Liver (tissue), 9 donors: ENCODE results near the gene ITGA11. TPM values are rescaled to one million over a fixed set of nuclear protein-coding genes. Genes with fewer than 3 reads are reported as not detected.

Experiments
- DNase-seq: peaks from one replicate; pipeline ENCODE4 v3.0.0-alpha.2; 2017; ENCODE audit warnings: low spot score
- H3K27ac ChIP-seq, 2 donors: one replicate each; pipeline ENCODE4 v1.7.0; 2013; ENCODE audit warnings: inconsistent platforms in 2 of 2, low read length in 2 of 2, control low read depth in 1 of 2, low read depth in 1 of 2, mild to moderate bottlenecking in 1 of 2
- H3K27me3 ChIP-seq, 4 donors: one replicate each; pipeline versions ENCODE4 v1.6.1 to v1.7.0; 2013; ENCODE audit warnings: low read length in 3 of 4, inconsistent platforms in 1 of 4, mild to moderate bottlenecking in 1 of 4, moderate library complexity in 1 of 4; ENCODE audit not compliant: control insufficient read depth in 4 of 4, insufficient read depth in 4 of 4
- H3K36me3 ChIP-seq, 4 donors: one replicate each; pipeline versions ENCODE4 v1.6.1 to v1.7.0; 2013; ENCODE audit warnings: low read length in 3 of 4, mild to moderate bottlenecking in 3 of 4, low read depth in 1 of 4, moderate library complexity in 1 of 4; ENCODE audit not compliant: control insufficient read depth in 4 of 4, insufficient read depth in 3 of 4
- H3K4me1 ChIP-seq, 4 donors: one replicate each; pipeline versions ENCODE4 v1.6.1 to v1.7.0; 2013; ENCODE audit warnings: low read length in 3 of 4, mild to moderate bottlenecking in 3 of 4, moderate library complexity in 1 of 4; ENCODE audit not compliant: control insufficient read depth in 4 of 4, insufficient read depth in 4 of 4
- H3K4me3 ChIP-seq, 3 donors: one replicate each; pipeline versions ENCODE4 v1.6.1 to v1.7.0; 2013; ENCODE audit warnings: low read length in 3 of 3, control low read depth in 1 of 3, low read depth in 1 of 3, mild to moderate bottlenecking in 1 of 3
- H3K9ac ChIP-seq, 2 donors: one replicate each; pipeline ENCODE4 v1.7.0; 2013; ENCODE audit warnings: low read length in 2 of 2, mild to moderate bottlenecking in 2 of 2, moderate library complexity in 2 of 2, control low read depth in 1 of 2, low read depth in 1 of 2
- H3K9me3 ChIP-seq, 4 donors: one replicate each; pipeline versions ENCODE4 v1.6.1 to v1.7.0; 2013; ENCODE audit warnings: low read length in 3 of 4; ENCODE audit not compliant: control insufficient read depth in 4 of 4
- EGR1 ChIP-seq, 2 donors: IDR thresholded peaks; 2 replicates each; pipeline ENCODE4 v1.6.1; 2016 to 2018; ENCODE audit warnings: antibody characterized with exemption in 2 of 2, low read depth in 2 of 2
- FOXA2 ChIP-seq: IDR thresholded peaks from 2 replicates; pipeline ENCODE4 v1.6.1; 2016; ENCODE audit warnings: antibody characterized with exemption
- HNF4A ChIP-seq, 2 donors: conservative IDR thresholded peaks; 2 replicates each; pipeline ENCODE4 v1.6.1; 2016; ENCODE audit warnings: antibody characterized with exemption in 2 of 2, mild to moderate bottlenecking in 2 of 2
- JUND ChIP-seq, 2 donors: IDR thresholded peaks; 2 replicates each; pipeline ENCODE4 v1.6.1; 2016; ENCODE audit warnings: antibody characterized with exemption in 2 of 2
- NR2F2 ChIP-seq: IDR thresholded peaks from 2 replicates; pipeline ENCODE4 v1.6.1; 2016; ENCODE audit warnings: antibody characterized with exemption
- RAD21 ChIP-seq, 2 donors: IDR thresholded peaks; 2 replicates each; pipeline ENCODE4 v1.6.1; 2016; ENCODE audit warnings: antibody characterized with exemption in 2 of 2, mild to moderate bottlenecking in 2 of 2
- RXRA ChIP-seq, 2 donors: IDR thresholded peaks; 2 replicates each; pipeline ENCODE4 v1.6.1; 2017 to 2018; ENCODE audit warnings: antibody characterized with exemption in 2 of 2, mild to moderate bottlenecking in 1 of 2
- SP1 ChIP-seq: IDR thresholded peaks from 2 replicates; pipeline ENCODE4 v1.6.1; 2018; ENCODE audit warnings: antibody characterized with exemption, mild to moderate bottlenecking
- TAF1 ChIP-seq: conservative IDR thresholded peaks from 2 replicates; pipeline ENCODE4 v1.6.1; 2016; ENCODE audit warnings: antibody characterized with exemption, mild to moderate bottlenecking
- YY1 ChIP-seq: IDR thresholded peaks from 2 replicates; pipeline ENCODE4 v1.6.1; 2016; ENCODE audit warnings: antibody characterized with exemption, mild to moderate bottlenecking
- WGBS: extraction: QIAGEN DNeasy Blood & Tissue Kit; methylation state at CpG from one replicate; pipeline ENCODE4 v1.1.7; 2013; 5-methylcytosine and 5-hydroxymethylcytosine counted together
- polyA plus RNA-seq, 2 donors: library from polyadenylated mRNA; stranded (reverse) in 1 of 2; unstranded in 1 of 2; fragments of 200-250 nt in 1 of 2; fragments of >200 nt in 1 of 2; fragmentation: Nextera tagmentation in 1 of 2; extraction: Ambion mirVana in 1 of 2; gene quantifications; one replicate each; pipeline versions ENCODE4 v1.2.1 to v1.2.3, GENCODE V29; 2013 to 2015
- total RNA-seq, 2 donors: library from RNA; depleted of rRNA; stranded (reverse); fragments of >200 nt; gene quantifications; one replicate each; pipeline ENCODE4 v1.2.3, GENCODE V29; 2014
- TF ChIP-seq, protein P1 (sequence below): fragments of 150-350 bp; IDR thresholded peaks from 2 replicates; pipeline ENCODE4 v1.5.1; 2017; ENCODE audit warnings: improper control_type of control experiment, low read depth, low read length; ENCODE audit not compliant: missing input control
- TF ChIP-seq, protein P2 (sequence below): IDR thresholded peaks from 2 replicates; pipeline ENCODE4 v1.6.1; 2016; ENCODE audit warnings: antibody characterized with exemption, mild to moderate bottlenecking
- TF ChIP-seq, protein P3 (sequence below): IDR thresholded peaks from 2 replicates; pipeline ENCODE4 v1.6.1; 2016; ENCODE audit warnings: antibody characterized with exemption
- donor health status: healthy.
- donor health status: healthy.
- donor health status: healthy.
- donor health status: healthy.
- donor health status: healthy.

ITGA11 gene
- total and polyA plus RNA-seq, 4 donors = 0.32 to 1.0 (median 0.67) TPM

DNA sequence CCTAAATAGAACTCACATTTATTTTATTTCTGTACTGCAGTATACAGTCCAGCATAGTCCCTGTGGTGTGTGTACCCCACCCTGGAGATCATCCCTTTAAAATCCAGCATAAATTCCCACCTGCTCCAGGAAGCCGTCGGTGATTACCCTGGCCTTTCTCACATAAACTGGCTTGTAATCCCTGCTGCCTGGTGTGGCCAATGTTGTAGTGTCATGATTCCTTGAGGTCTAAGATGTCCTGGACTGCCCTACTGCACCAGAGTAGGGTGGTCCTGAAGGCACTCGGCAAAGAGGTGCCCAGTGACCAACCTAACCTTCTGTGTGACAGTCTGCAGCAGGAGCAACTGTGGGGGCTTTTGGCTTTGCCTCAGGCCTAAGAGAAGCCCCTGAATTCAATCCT, 58.9 kb downstream of the ITGA11 start:
- no peak overlapping the region for H3K9ac ChIP-seq
- TF ChIP-seq HNF4A (conservative IDR thresholded peaks at IDR 0.05) = no peak
- no peak for TF ChIP-seq NR2F2
- TF ChIP-seq JUND (IDR thresholded peaks at IDR 0.05) = no peak
- TF ChIP-seq, protein P1, sequence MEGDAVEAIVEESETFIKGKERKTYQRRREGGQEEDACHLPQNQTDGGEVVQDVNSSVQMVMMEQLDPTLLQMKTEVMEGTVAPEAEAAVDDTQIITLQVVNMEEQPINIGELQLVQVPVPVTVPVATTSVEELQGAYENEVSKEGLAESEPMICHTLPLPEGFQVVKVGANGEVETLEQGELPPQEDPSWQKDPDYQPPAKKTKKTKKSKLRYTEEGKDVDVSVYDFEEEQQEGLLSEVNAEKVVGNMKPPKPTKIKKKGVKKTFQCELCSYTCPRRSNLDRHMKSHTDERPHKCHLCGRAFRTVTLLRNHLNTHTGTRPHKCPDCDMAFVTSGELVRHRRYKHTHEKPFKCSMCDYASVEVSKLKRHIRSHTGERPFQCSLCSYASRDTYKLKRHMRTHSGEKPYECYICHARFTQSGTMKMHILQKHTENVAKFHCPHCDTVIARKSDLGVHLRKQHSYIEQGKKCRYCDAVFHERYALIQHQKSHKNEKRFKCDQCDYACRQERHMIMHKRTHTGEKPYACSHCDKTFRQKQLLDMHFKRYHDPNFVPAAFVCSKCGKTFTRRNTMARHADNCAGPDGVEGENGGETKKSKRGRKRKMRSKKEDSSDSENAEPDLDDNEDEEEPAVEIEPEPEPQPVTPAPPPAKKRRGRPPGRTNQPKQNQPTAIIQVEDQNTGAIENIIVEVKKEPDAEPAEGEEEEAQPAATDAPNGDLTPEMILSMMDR = no peak
- no peak for TF ChIP-seq RAD21 (IDR thresholded peaks at IDR 0.05)
- TF ChIP-seq SP1 = no peak
- TF ChIP-seq, protein P2, sequence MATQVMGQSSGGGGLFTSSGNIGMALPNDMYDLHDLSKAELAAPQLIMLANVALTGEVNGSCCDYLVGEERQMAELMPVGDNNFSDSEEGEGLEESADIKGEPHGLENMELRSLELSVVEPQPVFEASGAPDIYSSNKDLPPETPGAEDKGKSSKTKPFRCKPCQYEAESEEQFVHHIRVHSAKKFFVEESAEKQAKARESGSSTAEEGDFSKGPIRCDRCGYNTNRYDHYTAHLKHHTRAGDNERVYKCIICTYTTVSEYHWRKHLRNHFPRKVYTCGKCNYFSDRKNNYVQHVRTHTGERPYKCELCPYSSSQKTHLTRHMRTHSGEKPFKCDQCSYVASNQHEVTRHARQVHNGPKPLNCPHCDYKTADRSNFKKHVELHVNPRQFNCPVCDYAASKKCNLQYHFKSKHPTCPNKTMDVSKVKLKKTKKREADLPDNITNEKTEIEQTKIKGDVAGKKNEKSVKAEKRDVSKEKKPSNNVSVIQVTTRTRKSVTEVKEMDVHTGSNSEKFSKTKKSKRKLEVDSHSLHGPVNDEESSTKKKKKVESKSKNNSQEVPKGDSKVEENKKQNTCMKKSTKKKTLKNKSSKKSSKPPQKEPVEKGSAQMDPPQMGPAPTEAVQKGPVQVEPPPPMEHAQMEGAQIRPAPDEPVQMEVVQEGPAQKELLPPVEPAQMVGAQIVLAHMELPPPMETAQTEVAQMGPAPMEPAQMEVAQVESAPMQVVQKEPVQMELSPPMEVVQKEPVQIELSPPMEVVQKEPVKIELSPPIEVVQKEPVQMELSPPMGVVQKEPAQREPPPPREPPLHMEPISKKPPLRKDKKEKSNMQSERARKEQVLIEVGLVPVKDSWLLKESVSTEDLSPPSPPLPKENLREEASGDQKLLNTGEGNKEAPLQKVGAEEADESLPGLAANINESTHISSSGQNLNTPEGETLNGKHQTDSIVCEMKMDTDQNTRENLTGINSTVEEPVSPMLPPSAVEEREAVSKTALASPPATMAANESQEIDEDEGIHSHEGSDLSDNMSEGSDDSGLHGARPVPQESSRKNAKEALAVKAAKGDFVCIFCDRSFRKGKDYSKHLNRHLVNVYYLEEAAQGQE = no peak
- TF ChIP-seq, protein P3, sequence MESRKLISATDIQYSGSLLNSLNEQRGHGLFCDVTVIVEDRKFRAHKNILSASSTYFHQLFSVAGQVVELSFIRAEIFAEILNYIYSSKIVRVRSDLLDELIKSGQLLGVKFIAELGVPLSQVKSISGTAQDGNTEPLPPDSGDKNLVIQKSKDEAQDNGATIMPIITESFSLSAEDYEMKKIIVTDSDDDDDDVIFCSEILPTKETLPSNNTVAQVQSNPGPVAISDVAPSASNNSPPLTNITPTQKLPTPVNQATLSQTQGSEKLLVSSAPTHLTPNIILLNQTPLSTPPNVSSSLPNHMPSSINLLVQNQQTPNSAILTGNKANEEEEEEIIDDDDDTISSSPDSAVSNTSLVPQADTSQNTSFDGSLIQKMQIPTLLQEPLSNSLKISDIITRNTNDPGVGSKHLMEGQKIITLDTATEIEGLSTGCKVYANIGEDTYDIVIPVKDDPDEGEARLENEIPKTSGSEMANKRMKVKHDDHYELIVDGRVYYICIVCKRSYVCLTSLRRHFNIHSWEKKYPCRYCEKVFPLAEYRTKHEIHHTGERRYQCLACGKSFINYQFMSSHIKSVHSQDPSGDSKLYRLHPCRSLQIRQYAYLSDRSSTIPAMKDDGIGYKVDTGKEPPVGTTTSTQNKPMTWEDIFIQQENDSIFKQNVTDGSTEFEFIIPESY = no peak
- no peak for TF ChIP-seq RXRA (IDR thresholded peaks at IDR 0.05)
- TF ChIP-seq YY1 = no peak
- TF ChIP-seq FOXA2 = no peak
- 84% methylated on average over 3 of the region's 3 CpGs for WGBS
- H3K4me3 ChIP-seq = no peak overlapping the region
- no peaks in the 10 kb centered on the region for H3K27me3 ChIP-seq
- no peak overlapping the region for H3K27ac ChIP-seq
- peaks cover 0 to 3% (median 0%) of the 10 kb centered on the region in 4 donors for H3K4me1 ChIP-seq
- no peaks in the 10 kb centered on the region for H3K9me3 ChIP-seq
- no peaks in the 10 kb centered on the region for H3K36me3 ChIP-seq
- DNase-seq = no peak

DNA sequence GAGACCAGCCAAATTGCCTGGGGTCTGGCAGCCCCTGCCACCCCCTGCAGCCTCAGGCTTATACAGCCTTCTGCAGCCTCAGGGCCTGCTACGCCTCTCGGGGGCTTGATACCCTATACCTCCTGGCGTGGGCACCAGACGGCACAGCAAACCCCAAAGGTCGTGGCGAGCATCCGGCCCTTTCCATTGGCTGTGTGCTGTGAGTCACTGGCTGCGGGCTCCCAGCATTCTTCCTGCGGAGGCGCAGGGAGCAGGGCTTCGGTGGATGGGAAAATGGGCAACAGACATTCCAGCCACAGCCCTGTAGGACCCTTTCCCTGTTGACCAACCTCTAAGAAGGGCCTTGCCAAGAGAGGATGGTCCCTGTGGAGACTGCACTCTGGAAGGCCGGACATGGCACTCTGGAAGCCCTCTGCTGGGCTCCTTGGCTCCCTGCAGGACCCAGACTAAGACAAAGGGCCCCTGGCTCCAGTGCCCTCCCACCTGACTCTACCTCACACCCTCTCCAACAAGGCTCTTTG, 59.6 kb downstream of the ITGA11 start:
- Histone ChIP-seq H3K27me3 (no peaks in the 10 kb centered on the region), H3K36me3 (no peaks in the 10 kb centered on the region), H3K9ac (no peak overlapping the region), H3K4me1 (peaks cover 0 to 3% (median 0%) of the 10 kb centered on the region in 4 donors), H3K9me3 (no peaks in the 10 kb centered on the region), H3K4me3 (no peak overlapping the region), H3K27ac (no peak overlapping the region)
- TF ChIP-seq TAF1 = no peak
- TF ChIP-seq NR2F2 = no peak
- no peak for TF ChIP-seq EGR1 (IDR thresholded peaks at IDR 0.05; ENCODE audit: low read depth in 2 of 2)
- TF ChIP-seq RAD21 (IDR thresholded peaks at IDR 0.05) = peak; percentile 19 to 59
- TF ChIP-seq, protein P1 = peak; percentile 40
- WGBS = 88% methylated on average over 12 of the region's 12 CpGs
- no peak for DNase-seq
